Stimulated activated CD4-positive, alpha-beta T cell treated with anti-CD3 and anti-CD28 coated beads, Interleukin-2, amount 100 ng/mL, for 24 hours (primary cell): ENCODE data around the gene GLG1.
A peak's percentile ranks its signal among the peaks of the same experiment; 100 is the strongest.
"Not testable (repeated sequence)": the region's sequence is repeated elsewhere in the genome, so short reads cannot be mapped to it uniquely, and the experiment has no call there.

Source experiments
- DNase-seq, 2 donors: peaks; one replicate each; pipeline ENCODE4 v3.0.0-alpha.2; 2020

The GLG1 gene

GRCh38 chr16:74574146-74574545, 32.8 kb downstream of the GLG1 start:
- DNase-seq, result no peak

- no peak for DNase-seq
Measured at GRCh38 chr16:74573622-74574021, 33.3 kb downstream of the GLG1 start.

- no peak for DNase-seq
Measured at GRCh38 chr16:74570412-74571301, 36.3 kb downstream of the GLG1 start.

GRCh38 chr16:74568961-74569631, 37.8 kb downstream of the GLG1 start:
- DNase-seq, result no peak

- no peak for DNase-seq
Measured at GRCh38 chr16:74567901-74568300, 39.0 kb downstream of the GLG1 start.

- no peak for DNase-seq
Measured at GRCh38 chr16:74565378-74565777, 41.5 kb downstream of the GLG1 start.

- DNase-seq, result no peak
Measured at GRCh38 chr16:74564451-74564984, 42.4 kb downstream of the GLG1 start.

GRCh38 chr16:74563828-74564263, 43.1 kb downstream of the GLG1 start:
- peak in 1 of 2 donors; percentile 16 for DNase-seq

GRCh38 chr16:74562117-74562516, 44.8 kb downstream of the GLG1 start:
- no peak for DNase-seq

- DNase-seq, result no peak
Measured at GRCh38 chr16:74561626-74562025, 45.3 kb downstream of the GLG1 start.

GRCh38 chr16:74560912-74561311, 46.0 kb downstream of the GLG1 start:
- no peak for DNase-seq

GRCh38 chr16:74558873-74559272, 48.0 kb downstream of the GLG1 start:
- DNase-seq, result no peak

- DNase-seq, result no peak
Measured at GRCh38 chr16:74557275-74557674, 49.6 kb downstream of the GLG1 start.

- no peak for DNase-seq
Measured at GRCh38 chr16:74556375-74556922, 50.5 kb downstream of the GLG1 start.

- not testable (repeated sequence) for DNase-seq
Measured at GRCh38 chr16:74552357-74552756, 54.6 kb downstream of the GLG1 start.

- not testable (repeated sequence) for DNase-seq
Measured at GRCh38 chr16:74550227-74551019, 56.5 kb downstream of the GLG1 start.

GRCh38 chr16:74546112-74546511, 60.8 kb downstream of the GLG1 start:
- DNase-seq, result not testable (repeated sequence)

GRCh38 chr16:74542911-74543578, 63.9 kb downstream of the GLG1 start:
- not testable (repeated sequence) for DNase-seq

GRCh38 chr16:74540663-74541062, 66.3 kb downstream of the GLG1 start:
- DNase-seq, result not testable (repeated sequence)

GRCh38 chr16:74538801-74539200, 68.1 kb downstream of the GLG1 start:
- not testable (repeated sequence) for DNase-seq

- DNase-seq, result not testable (repeated sequence)
Measured at GRCh38 chr16:74537746-74538145, 69.2 kb downstream of the GLG1 start.

GRCh38 chr16:74534650-74535049, 72.3 kb downstream of the GLG1 start:
- not testable (repeated sequence) for DNase-seq
